SU-DHL-6 (cell line): Measurements from ENCODE around the gene RPS3.

ENCODE experiments used
- H2AFZ ChIP-seq: fragments of 200-600 bp; sonication (generic); 2 replicates; pipeline ENCODE4 v1.6.1; 2014; ENCODE audit warnings: low read depth, mild to moderate bottlenecking, moderate library complexity, mixed read lengths, antibody characterized with exemption, low read length; ENCODE audit not compliant: severe bottlenecking
- H3F3A ChIP-seq: fragments of 200-600 bp; shearing (Covaris generic); 2 replicates; pipeline ENCODE4 v1.6.0; 2016; ENCODE audit warnings: antibody characterized with exemption, mild to moderate bottlenecking; ENCODE audit not compliant: insufficient read depth
- H3K27ac ChIP-seq: fragments of 200-600 bp; sonication (generic); 2 replicates; pipeline ENCODE4 v1.5.1; 2016; ENCODE audit warnings: low read depth, mild to moderate bottlenecking, low read length, moderate library complexity, mixed read lengths
- H3K27me3 ChIP-seq: fragments of 200-600 bp; sonication (generic), shearing (Covaris generic); 2 replicates; pipeline ENCODE4 v1.6.0; 2014; ENCODE audit warnings: mild to moderate bottlenecking, low read length
- H3K36me3 ChIP-seq: fragments of 200-600 bp; sonication (generic); 2 replicates; pipeline ENCODE4 v1.6.1; 2014; ENCODE audit warnings: mild to moderate bottlenecking, low read length, mixed read lengths
- H3K4me2 ChIP-seq: fragments of 300-600, 200-600 bp; shearing (Covaris generic), sonication (generic); 2 replicates; pipeline ENCODE4 v1.6.0; 2014; ENCODE audit warnings: low read length, low read depth, mild to moderate bottlenecking; ENCODE audit not compliant: poor library complexity, severe bottlenecking
- H3K4me3 ChIP-seq: fragments of 200-600 bp; sonication (generic); 2 replicates; pipeline ENCODE4 v1.5.1; 2014; ENCODE audit warnings: antibody characterized with exemption, low read length, mild to moderate bottlenecking, mixed read lengths; ENCODE audit not compliant: insufficient read depth, poor library complexity, severe bottlenecking
- H3K79me2 ChIP-seq: fragments of 200-600 bp; sonication (generic); 2 replicates; pipeline ENCODE4 v1.6.1; 2014; ENCODE audit warnings: mild to moderate bottlenecking, low read length, moderate library complexity; ENCODE audit not compliant: insufficient read depth
- H3K9ac ChIP-seq: fragments of 200-600 bp; sonication (generic); 2 replicates; pipeline ENCODE4 v1.7.0; 2014; ENCODE audit warnings: mild to moderate bottlenecking, low read length
- H3K9me2 ChIP-seq: fragments of 200-600 bp; sonication (generic); replicated peaks from 2 replicates; pipeline ENCODE4 v1.6.1; 2014; ENCODE audit warnings: low read length; ENCODE audit not compliant: insufficient read depth
- H3K9me3 ChIP-seq: fragments of 200-600 bp; sonication (generic); 2 replicates; pipeline ENCODE4 v1.6.1; 2014; ENCODE audit warnings: low read length, mixed read lengths; ENCODE audit not compliant: insufficient read depth
- H4K20me1 ChIP-seq: fragments of 200-600 bp; sonication (generic); 2 replicates; pipeline ENCODE4 v1.6.1; 2014; ENCODE audit warnings: low read depth, mild to moderate bottlenecking, antibody characterized with exemption, low read length, moderate library complexity, mixed read lengths
- EZH2phosphoT487 ChIP-seq: fragments of 200-600 bp; sonication (generic), shearing (Covaris generic); conservative IDR thresholded peaks from 2 replicates; pipeline ENCODE4 v1.6.1; 2018; ENCODE audit warnings: mild to moderate bottlenecking, antibody characterized with exemption, low read length, moderate library complexity, mixed read lengths
- TF ChIP-seq, protein P1 (sequence below): fragments of 200-600 bp; sonication (generic); IDR thresholded peaks from one replicate; pipeline ENCODE4 v1.5.1; 2017; ENCODE audit warnings: antibody characterized with exemption, mild to moderate bottlenecking, low read length, moderate library complexity; ENCODE audit not compliant: insufficient read depth, poor library complexity, severe bottlenecking

RPS3 gene

DNA sequence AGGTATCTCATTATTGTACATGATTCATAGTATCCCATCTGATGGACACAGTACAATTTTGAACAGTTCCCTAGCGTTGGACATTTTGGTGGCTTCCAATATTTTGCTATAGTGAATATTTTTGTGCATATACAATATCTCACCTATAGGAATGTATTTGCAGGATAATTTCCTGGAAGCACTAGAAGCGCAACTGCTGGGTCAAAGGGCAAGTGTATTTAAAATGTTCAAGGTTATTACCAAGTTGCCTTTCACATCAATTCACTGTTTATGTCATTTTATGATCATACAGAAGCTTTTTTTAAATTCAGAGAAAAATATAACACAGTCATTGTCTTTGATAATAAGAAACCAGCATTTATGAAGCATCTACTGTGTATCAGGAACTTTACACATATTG lies 19.1 kb upstream of the RPS3 start:
- no peaks in the 10 kb centered on the region for H3K27me3 ChIP-seq
- H4K20me1 ChIP-seq: no peaks in the 10 kb centered on the region
- no peak overlapping the region for H3K4me3 ChIP-seq
- no peaks in the 10 kb centered on the region for H3K36me3 ChIP-seq
- no peak overlapping the region for H3K4me2 ChIP-seq
- H3K9me3 ChIP-seq: no peaks in the 10 kb centered on the region
- TF ChIP-seq, protein P1, sequence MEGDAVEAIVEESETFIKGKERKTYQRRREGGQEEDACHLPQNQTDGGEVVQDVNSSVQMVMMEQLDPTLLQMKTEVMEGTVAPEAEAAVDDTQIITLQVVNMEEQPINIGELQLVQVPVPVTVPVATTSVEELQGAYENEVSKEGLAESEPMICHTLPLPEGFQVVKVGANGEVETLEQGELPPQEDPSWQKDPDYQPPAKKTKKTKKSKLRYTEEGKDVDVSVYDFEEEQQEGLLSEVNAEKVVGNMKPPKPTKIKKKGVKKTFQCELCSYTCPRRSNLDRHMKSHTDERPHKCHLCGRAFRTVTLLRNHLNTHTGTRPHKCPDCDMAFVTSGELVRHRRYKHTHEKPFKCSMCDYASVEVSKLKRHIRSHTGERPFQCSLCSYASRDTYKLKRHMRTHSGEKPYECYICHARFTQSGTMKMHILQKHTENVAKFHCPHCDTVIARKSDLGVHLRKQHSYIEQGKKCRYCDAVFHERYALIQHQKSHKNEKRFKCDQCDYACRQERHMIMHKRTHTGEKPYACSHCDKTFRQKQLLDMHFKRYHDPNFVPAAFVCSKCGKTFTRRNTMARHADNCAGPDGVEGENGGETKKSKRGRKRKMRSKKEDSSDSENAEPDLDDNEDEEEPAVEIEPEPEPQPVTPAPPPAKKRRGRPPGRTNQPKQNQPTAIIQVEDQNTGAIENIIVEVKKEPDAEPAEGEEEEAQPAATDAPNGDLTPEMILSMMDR: no peak
- TF ChIP-seq EZH2phosphoT487: no peak
- H2AFZ ChIP-seq: no peak overlapping the region
- no peaks in the 10 kb centered on the region for H3F3A ChIP-seq
- H3K79me2 ChIP-seq: no peaks in the 10 kb centered on the region
- no peak overlapping the region for H3K27ac ChIP-seq
- H3K9me2 ChIP-seq: no peaks in the 10 kb centered on the region
- H3K9ac ChIP-seq: no peak overlapping the region

DNA sequence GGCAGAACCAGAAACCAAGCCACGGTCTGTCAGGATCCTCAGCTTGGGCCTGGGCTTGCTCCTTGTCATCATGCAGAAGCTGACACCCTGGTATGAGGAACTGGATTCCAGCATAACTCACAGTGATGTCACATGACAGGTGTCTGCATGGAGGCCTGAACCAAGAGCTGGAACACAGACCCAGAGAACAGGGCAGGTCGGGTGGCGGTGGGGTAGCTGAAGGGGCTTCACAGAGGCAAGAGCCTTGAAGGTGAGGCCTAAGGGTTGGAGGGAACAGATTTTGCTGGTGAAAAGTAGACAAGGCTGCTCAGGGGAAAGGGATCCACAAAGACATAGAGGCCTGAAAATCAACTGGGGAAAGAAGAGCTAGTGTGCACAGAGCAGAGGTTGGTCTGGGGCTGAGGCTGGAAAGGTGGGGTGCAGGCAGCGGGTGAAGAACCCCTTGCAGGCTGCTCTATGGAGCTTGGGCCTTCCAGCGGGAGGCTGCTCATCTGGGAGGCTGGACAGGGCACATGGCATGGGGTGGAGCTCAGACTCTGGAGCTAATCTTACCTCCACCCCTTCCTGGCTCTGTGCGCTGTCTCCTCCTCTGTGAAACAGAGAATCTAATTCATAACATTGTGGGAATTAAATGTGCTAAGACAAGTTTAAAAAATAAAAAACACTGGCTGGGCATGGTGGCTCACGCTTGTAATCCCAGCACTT lies 18.4 kb upstream of the RPS3 start:
- Histone ChIP-seq H3K9ac (no peak overlapping the region), H3K79me2 (no peaks in the 10 kb centered on the region), H3K9me2 (no peaks in the 10 kb centered on the region), H3K27ac (no peak overlapping the region), H4K20me1 (no peaks in the 10 kb centered on the region), H2AFZ (no peak overlapping the region), H3K27me3 (no peaks in the 10 kb centered on the region), H3K36me3 (no peaks in the 10 kb centered on the region), H3F3A (no peaks in the 10 kb centered on the region), H3K4me3 (no peak overlapping the region), H3K9me3 (no peaks in the 10 kb centered on the region), H3K4me2 (no peak overlapping the region)
- TF ChIP-seq, protein P1: no peak
- no peak for TF ChIP-seq EZH2phosphoT487

DNA sequence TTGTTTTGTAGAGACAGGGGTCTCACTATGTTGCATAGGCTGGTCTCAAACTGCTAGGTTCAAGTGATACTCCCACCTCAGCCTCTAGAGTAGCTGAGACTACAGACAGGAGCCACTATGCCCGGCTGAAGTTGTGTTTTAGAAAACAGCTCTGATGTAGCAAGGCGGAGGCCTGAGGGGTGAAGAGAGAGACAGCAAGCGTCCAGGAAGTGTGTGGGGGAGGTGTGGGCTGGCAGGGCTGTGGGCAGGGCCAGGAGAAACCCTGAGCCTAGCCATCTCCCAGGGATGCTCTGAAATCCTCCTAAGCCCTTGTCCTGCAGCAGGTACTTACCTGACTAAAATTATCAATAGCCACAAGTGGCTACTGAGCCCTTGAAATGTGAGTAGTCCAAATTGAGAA lies 16.1 kb upstream of the RPS3 start:
- H3K9me3 ChIP-seq: no peaks in the 10 kb centered on the region
- H4K20me1 ChIP-seq: no peaks in the 10 kb centered on the region
- no peaks in the 10 kb centered on the region for H3K79me2 ChIP-seq
- no peaks in the 10 kb centered on the region for H3K36me3 ChIP-seq
- no peak for TF ChIP-seq EZH2phosphoT487
- TF ChIP-seq, protein P1: no peak
- H3K27ac ChIP-seq: no peak overlapping the region
- no peak overlapping the region for H2AFZ ChIP-seq
- H3K4me3 ChIP-seq: no peak overlapping the region
- H3K9me2 ChIP-seq: no peaks in the 10 kb centered on the region
- no peak overlapping the region for H3K9ac ChIP-seq
- H3K4me2 ChIP-seq: no peak overlapping the region
- no peaks in the 10 kb centered on the region for H3K27me3 ChIP-seq
- no peaks in the 10 kb centered on the region for H3F3A ChIP-seq
